MG63 (cell line): Measurements from ENCODE around the gene SNAI1. TPM values are rescaled to one million over a fixed set of nuclear protein-coding genes. Genes with fewer than 3 reads are reported as not detected.

Experiments used
- DNase-seq: peaks from one replicate; pipeline ENCODE4 v3.0.0-alpha.2; 2020
- H3K27me3 ChIP-seq: fragments of 250-450 bp; sonication (Bioruptor Pico); 2 replicates; pipeline ENCODE4 v1.5.1; 2020; ENCODE audit warnings: mild to moderate bottlenecking, moderate library complexity
- H3K36me3 ChIP-seq: fragments of 250-450 bp; sonication (Bioruptor Pico); 2 replicates; pipeline ENCODE4 v1.5.1; 2020; ENCODE audit warnings: mild to moderate bottlenecking, moderate library complexity
- H3K4me3 ChIP-seq: fragments of 250-450 bp; sonication (Bioruptor Pico); 2 replicates; pipeline ENCODE4 v1.5.1; 2020; ENCODE audit warnings: mild to moderate bottlenecking, moderate library complexity
- H3K9me3 ChIP-seq: fragments of 250-450 bp; sonication (Bioruptor Pico); 2 replicates; pipeline ENCODE4 v1.5.1; 2020; ENCODE audit warnings: mild to moderate bottlenecking, moderate library complexity
- total RNA-seq: library from RNA; depleted of rRNA; stranded (reverse); fragments of >200 nt; shearing (Covaris generic); gene quantifications from 2 replicates; pipeline ENCODE4 v1.2.3, GENCODE V29; 2014; ENCODE audit warnings: low replicate concordance; rRNA removed

The SNAI1 gene
- 0.12 and 0.82 TPM in 2 replicates for total RNA-seq

GRCh38 chr20:49982346-49983122 lies at the start of gene SNAI1:
SNAI1 (plus strand) TSS chr20:49982980; CDS start chr20:49983060, 80 bp downstream.
- Histone ChIP-seq H3K4me3 (peak within 1 kb of the TSS; percentile 74), H3K27me3 (no peaks in the 10 kb centered on the region), H3K9me3 (no peaks in the 10 kb centered on the region), H3K36me3 (peaks cover 42% of the 10 kb centered on the region)
- DNase-seq, result peak; percentile 74

DNA sequence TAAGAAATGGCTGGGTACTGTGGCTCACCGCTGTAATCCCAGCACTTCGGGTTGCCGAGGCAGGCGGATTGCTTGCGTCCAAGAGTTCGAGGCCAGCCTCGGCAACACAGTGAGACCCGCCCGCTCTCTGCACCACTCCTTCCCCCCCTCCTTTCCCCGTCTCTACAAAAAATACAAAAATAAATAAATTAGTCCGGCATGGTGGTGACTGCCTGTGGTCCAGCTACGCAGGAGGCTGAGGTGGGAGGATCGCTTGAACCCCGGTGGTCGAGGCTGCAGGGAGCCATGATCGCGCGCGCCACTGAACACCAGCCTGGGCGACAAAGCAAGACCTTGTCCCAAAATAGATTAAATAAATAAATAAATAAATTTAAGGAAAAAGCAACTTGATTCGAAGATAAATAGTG lies 47.0 kb upstream of the SNAI1 start:
- Histone ChIP-seq H3K4me3 (peak overlapping the region; percentile 99), H3K9me3 (no peaks in the 10 kb centered on the region), H3K27me3 (no peaks in the 10 kb centered on the region), H3K36me3 (peaks cover 34% of the 10 kb centered on the region)
- DNase-seq, result no peak

- DNase-seq, result peak; percentile 89
- Histone ChIP-seq H3K36me3 (peaks cover 40% of the 10 kb centered on the region), H3K9me3 (no peaks in the 10 kb centered on the region), H3K27me3 (no peaks in the 10 kb centered on the region), H3K4me3 (peak within 1 kb of the TSS; percentile 99)
These were observed 46.4 kb upstream of the SNAI1 start, which contains the start of gene RNF114 for GRCh38 chr20:49936153-49937026. RNF114 (plus strand) TSS chr20:49936397; CDS start chr20:49936413, 16 bp downstream.

- DNase-seq, result no peak
- no peaks in the 10 kb centered on the region for H3K27me3 ChIP-seq
These were observed 45.5 kb upstream of the SNAI1 start for GRCh38 chr20:49937027-49937929.

GRCh38 chr20:49938173-49939163 lies 44.3 kb upstream of the SNAI1 start:
- H3K4me3 ChIP-seq, result peak overlapping the region; percentile 99
- H3K36me3 ChIP-seq, result peaks cover 60% of the 10 kb centered on the region
- no peaks in the 10 kb centered on the region for H3K27me3 ChIP-seq
- no peak for DNase-seq
- H3K9me3 ChIP-seq, result no peaks in the 10 kb centered on the region

More at GRCh38 chr20:49937027-49937929, 45.5 kb upstream of the SNAI1 start:
- Histone ChIP-seq H3K36me3 (peaks cover 49% of the 10 kb centered on the region), H3K9me3 (no peaks in the 10 kb centered on the region), H3K4me3 (peak overlapping the region; percentile 99)

GRCh38 chr20:49941456-49941855 lies 41.3 kb upstream of the SNAI1 start:
- no peak for DNase-seq
- Histone ChIP-seq H3K4me3 (no peak overlapping the region), H3K27me3 (no peaks in the 10 kb centered on the region), H3K9me3 (no peaks in the 10 kb centered on the region), H3K36me3 (peaks cover 84% of the 10 kb centered on the region)

GRCh38 chr20:49942303-49942702 lies 40.5 kb upstream of the SNAI1 start:
- Histone ChIP-seq H3K9me3 (no peaks in the 10 kb centered on the region), H3K36me3 (peaks cover 89% of the 10 kb centered on the region), H3K27me3 (no peaks in the 10 kb centered on the region), H3K4me3 (no peak overlapping the region)
- no peak for DNase-seq

DNA sequence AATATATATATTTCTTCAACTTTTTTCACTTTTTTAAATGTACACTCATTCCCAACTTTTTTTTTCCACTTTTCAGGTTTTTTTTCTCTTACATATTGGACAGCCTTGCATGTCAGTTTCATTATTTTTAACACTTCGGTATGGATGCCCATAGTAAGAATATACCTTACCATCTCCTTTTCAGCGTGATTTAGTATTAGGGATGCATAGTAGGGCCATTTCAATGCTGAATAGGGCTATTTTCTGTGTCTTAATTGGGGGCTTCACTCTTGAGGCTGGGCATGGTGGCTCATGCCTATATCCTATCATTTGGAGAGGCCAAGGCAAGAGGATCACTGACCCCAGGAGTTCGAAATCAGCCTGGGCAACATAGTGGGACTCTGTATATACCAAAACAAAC lies 39.8 kb upstream of the SNAI1 start:
- Histone ChIP-seq H3K27me3 (no peaks in the 10 kb centered on the region), H3K36me3 (peaks cover 89% of the 10 kb centered on the region)
- DNase-seq, result no peak

GRCh38 chr20:49945306-49945700 lies 37.5 kb upstream of the SNAI1 start:
- H3K4me3 ChIP-seq, result no peak overlapping the region
- no peak for DNase-seq
- H3K36me3 ChIP-seq, result peaks cover 83% of the 10 kb centered on the region
- H3K27me3 ChIP-seq, result no peaks in the 10 kb centered on the region
- no peaks in the 10 kb centered on the region for H3K9me3 ChIP-seq

More for the DNA sequence above, 39.8 kb upstream of the SNAI1 start:
- H3K9me3 ChIP-seq, result no peaks in the 10 kb centered on the region
- H3K4me3 ChIP-seq, result no peak overlapping the region

DNA sequence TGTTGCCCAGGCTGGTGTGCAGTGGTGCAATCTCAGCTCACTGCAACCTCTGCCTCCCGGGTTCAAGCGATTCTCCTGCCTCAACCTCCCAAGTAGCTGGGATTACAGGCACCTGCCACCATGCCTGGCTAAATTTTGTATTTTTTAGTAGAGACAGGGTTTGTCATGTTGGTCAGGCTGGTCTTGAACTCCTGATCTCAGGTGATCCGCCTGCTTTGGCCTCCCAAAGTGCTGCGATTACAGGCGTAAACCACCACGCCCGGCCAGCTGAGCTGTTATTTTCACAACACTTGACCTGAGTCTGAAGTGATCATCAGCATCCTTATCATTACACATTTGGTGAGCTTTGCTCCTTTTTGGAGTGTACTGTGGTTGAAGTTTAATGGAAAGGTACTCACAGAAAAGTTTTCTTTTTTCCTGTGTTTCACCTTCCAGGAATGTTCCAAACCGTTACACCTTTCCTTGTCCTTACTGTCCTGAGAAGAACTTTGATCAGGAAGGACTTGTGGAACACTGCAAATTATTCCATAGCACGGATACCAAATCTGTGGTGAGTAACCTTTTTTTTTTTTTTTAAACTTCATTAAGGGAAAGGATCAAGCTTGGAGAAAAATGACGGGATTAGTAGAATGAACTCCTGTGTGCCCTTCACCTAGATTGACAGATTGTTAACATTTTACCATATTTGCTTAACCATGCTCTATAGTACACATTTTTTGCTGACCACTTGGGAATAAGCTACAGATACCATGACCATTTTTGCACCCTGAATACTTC lies 36.9 kb upstream of the SNAI1 start:
- peaks cover 84% of the 10 kb centered on the region for H3K36me3 ChIP-seq
- no peak overlapping the region for H3K4me3 ChIP-seq
- DNase-seq, result no peak
- H3K9me3 ChIP-seq, result no peaks in the 10 kb centered on the region
- no peaks in the 10 kb centered on the region for H3K27me3 ChIP-seq

- no peaks in the 10 kb centered on the region for H3K9me3 ChIP-seq
- no peaks in the 10 kb centered on the region for H3K27me3 ChIP-seq
- peaks cover 84% of the 10 kb centered on the region for H3K36me3 ChIP-seq
- peak; percentile 41 for DNase-seq
- H3K4me3 ChIP-seq, result no peak overlapping the region
These were observed 34.6 kb upstream of the SNAI1 start for GRCh38 chr20:49948178-49948577.

- Histone ChIP-seq H3K9me3 (no peaks in the 10 kb centered on the region), H3K36me3 (peaks cover 87% of the 10 kb centered on the region), H3K27me3 (no peaks in the 10 kb centered on the region), H3K4me3 (no peak overlapping the region)
- DNase-seq, result peak; percentile 97
These were observed 33.8 kb upstream of the SNAI1 start for GRCh38 chr20:49948809-49949507.

DNA sequence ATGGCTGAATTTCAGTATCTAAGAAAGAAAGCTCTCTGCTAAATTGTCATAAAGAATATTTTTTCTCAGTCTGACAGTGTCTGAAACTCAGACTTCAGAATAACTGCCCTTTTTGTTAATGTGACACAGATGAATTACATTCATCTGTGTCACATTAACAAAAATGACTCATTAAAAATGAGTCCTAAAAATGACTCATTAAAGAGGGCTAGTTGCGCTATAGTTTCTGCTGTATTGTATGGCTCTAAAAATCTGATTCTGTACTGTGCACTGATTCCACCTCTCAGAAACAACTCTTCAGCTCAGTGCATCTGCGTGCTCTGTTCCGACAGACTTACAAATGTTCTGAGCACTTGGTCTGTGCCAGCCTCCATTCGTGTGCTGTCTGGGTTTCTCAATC lies 31.6 kb upstream of the SNAI1 start:
- H3K9me3 ChIP-seq, result no peaks in the 10 kb centered on the region
- H3K27me3 ChIP-seq, result no peaks in the 10 kb centered on the region
- no peak for DNase-seq
- H3K4me3 ChIP-seq, result no peak overlapping the region
- peaks cover 89% of the 10 kb centered on the region for H3K36me3 ChIP-seq

DNA sequence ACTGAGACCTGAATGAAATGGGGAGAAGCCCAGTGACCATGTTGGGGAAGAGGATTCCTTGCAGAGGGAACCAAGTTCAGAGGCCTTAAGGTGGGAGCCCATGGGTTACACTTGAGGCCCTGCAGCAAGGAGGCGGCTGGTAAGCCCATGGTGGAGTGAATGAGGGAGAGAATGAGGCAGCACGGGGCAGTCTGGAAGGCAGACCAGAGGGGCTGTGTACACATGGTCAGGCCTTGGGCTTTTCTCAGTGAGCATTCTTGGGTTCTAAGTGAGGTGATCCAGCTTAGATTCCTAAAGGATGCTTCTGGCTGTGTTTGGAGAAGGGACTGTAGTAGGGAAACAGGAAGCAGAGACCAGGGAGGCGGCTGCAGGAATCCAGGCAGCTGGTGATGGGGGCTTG lies 27.6 kb upstream of the SNAI1 start:
- H3K27me3 ChIP-seq, result no peaks in the 10 kb centered on the region
- H3K9me3 ChIP-seq, result no peaks in the 10 kb centered on the region
- DNase-seq, result no peak
- peaks cover 91% of the 10 kb centered on the region for H3K36me3 ChIP-seq
- no peak overlapping the region for H3K4me3 ChIP-seq
